CD4-positive, alpha-beta T cell treated with Interleukin-21 for 1 hour (primary cell): ENCODE data around the gene ZNRF3.
"Not testable (repeated sequence)": the region's sequence is repeated elsewhere in the genome, so short reads cannot be mapped to it uniquely, and the experiment has no call there.

ENCODE experiments used
- DNase-seq: peaks from one replicate; pipeline ENCODE4 v3.0.0-alpha.2; 2020

ZNRF3 gene

DNA sequence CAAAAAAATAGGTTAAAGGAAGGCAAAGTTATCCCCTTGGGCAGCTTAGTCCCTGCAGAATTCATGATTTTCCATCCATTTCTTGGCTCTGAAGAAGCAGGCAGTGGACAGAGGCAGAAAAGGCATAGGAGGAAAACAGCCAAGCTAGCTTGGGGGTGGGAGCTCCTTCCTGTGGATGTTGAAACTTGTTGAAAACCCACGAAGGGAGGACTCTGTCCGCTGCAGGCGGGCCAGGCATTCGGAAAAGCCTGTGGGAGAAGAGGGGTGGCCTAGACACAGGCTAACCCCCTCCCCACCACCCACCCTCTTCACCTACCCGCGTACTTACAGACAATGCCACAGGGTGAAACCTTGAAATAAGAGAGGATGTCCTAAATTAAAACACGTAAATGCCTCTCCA, 106.1 kb downstream of the ZNRF3 start:
- DNase-seq, result no peak

DNA sequence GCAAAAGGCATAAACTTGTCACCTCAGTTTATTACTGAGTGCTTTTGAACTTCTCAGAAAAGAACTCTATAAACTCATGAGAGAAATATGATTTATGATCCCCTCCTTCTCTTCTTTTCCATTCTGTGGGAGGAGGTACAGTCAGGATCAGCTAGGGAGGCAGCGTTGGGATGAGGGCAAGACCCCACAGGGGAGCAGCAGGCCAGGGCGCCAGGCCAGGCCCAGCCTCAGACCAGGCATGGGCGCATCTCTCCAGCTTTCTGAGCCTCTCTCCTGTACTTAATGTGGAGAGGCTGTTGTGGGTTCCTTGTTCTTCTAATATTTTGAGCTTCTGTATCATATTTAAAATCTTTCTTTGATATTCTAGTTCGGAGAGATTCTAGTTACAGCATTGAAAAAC, 106.5 kb downstream of the ZNRF3 start:
- DNase-seq, result no peak

- no peak for DNase-seq
These were observed 109.4 kb downstream of the ZNRF3 start for GRCh38 chr22:28992565-28993356.

GRCh38 chr22:28994522-28994921, 111.2 kb downstream of the ZNRF3 start:
- DNase-seq, result no peak

DNA sequence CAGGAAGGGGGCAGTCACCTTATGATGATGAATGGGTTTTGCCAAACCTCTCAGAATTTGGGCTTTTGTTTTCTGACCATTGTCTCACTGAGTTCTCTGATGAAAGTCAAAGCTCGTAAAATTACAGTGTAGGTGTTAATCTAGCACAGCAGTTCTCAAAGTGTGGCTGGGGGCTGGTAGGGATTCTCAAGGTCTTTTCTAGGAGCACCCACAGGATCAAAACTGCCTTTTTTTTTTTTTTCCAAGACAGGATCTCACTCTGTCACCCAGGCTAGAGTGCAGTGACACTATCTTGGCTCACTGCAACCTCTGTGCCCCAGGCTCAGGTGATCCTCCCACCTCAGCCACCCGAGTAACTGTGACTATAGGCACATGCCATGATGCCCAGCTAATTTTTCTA, 112.2 kb downstream of the ZNRF3 start:
- no peak for DNase-seq

DNA sequence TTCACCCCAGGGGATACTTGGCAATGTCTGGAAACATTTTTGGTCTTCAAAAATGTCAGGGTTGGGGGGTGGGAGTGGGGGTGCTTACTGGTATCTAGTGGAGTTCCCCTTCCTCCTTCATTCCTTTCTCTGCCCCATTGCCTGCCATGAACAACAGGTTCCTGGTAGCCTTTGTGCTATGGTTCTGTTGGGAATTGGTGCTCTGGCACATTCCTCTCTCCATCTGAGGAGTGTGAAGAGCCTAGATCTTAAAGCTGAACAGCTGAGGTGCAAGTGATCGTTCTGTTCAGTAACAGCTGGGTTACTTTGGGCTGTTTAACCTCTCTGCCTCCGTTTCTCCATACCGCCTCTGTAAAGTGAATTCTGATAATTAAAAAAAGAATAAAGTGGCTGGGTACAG, 114.0 kb downstream of the ZNRF3 start:
- DNase-seq, result no peak

- DNase-seq, result no peak
These were observed 115.3 kb downstream of the ZNRF3 start for GRCh38 chr22:28998681-28999080.

- DNase-seq, result no peak
These were observed 116.1 kb downstream of the ZNRF3 start for GRCh38 chr22:28999510-28999909.

GRCh38 chr22:28999919-29000556, 116.7 kb downstream of the ZNRF3 start:
- DNase-seq, result no peak

DNA sequence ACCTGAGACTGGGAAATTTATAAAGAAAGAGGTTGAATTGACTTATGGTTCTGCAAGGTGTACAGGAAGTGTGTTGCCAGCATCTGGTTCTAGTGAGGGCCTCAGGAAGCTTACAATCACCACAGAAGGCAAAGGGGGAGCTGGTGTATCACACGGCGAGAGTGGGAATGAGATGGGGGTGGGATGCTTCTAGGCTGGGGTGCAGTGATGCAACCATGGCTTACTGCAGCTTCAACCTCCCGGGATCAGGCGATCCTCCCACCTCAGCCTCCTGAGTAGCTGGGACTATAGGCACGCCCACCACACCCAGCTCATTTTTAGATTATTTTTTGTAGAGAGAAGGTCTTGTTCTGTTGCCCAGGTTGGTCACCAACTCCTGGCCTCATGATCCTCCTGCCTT, 117.3 kb downstream of the ZNRF3 start:
- DNase-seq, result no peak

- no peak for DNase-seq
These were observed 119.2 kb downstream of the ZNRF3 start for GRCh38 chr22:29002603-29003002.

GRCh38 chr22:29003552-29003951, 120.2 kb downstream of the ZNRF3 start:
- DNase-seq, result no peak

DNA sequence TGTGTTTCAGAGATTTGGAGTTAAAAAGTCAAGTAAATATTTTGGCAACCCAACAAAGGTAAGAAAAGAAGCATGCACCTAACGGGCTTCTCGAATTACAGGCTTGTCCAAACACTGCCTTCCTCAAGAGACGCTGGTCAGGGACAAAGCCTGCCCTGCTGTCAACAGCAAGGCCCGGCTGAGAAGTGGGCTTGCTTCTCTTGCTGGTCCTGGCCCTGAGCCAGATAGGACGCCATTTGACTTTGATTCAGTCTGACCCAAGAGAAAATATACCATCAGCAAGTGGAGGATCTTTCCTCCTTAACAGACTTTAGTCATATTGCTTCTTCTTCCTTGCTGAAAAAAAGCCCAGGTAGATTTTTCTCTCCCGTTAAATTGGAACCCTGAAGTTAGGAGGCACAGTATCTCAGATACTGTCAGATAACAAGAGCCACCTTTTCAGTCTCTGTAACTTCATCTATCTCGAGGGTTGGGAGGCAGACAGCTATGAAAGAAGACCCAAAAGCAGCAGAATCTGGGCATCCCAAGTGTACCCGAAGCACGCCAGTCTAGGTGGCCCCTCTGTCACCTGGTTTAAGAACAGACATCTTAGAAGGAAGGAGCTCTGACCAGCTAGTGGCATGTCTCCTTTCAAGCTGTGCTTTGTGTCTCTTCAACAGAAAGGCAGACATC, 120.7 kb downstream of the ZNRF3 start:
- no peak for DNase-seq

GRCh38 chr22:29004647-29005371, 121.4 kb downstream of the ZNRF3 start:
- no peak for DNase-seq

DNA sequence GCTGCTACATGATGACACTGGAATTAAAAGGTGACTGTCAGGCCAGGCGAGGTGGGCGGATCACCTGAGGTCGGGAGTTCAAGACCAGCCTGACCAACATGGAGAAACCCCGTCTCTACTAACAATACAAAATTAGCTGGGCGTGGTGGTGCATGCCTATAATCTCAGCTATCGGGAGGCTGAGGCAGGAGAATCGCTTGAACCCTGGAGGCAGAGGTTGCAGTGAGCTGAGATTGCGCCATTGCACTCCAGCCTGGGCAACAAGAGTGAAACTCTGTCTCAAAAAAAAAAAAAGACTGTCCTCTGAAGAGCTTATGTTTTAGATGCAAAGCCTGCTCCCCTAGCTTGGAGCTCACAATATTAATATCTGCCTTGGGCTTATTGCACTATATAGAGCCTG, 122.4 kb downstream of the ZNRF3 start:
- not testable (repeated sequence) for DNase-seq

- DNase-seq, result no peak
These were observed 123.0 kb downstream of the ZNRF3 start for GRCh38 chr22:29006346-29006745.

DNA sequence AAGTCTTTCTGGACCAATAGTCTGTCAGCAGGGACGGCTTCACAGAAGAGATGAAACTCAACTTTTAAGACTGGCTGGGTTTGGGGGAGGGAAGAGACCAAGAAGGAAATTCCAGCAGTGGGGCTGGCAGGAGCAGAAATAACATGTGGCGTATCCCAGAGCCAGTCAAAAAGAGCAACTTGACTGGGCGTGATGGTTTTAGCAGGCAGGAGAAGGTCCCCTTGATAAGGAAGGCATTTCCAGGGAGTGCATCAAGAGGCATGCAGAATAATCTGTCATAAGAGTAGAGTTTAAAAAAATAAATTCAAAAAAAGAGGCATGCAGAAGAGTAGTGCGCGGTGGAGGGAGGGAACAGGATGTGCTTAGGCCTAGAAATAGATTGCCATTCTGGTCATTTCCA, 125.8 kb downstream of the ZNRF3 start:
- no peak for DNase-seq

GRCh38 chr22:29011240-29012100, 128.1 kb downstream of the ZNRF3 start:
- no peak for DNase-seq

- DNase-seq, result no peak
These were observed 128.7 kb downstream of the ZNRF3 start for GRCh38 chr22:29012101-29012433.

DNA sequence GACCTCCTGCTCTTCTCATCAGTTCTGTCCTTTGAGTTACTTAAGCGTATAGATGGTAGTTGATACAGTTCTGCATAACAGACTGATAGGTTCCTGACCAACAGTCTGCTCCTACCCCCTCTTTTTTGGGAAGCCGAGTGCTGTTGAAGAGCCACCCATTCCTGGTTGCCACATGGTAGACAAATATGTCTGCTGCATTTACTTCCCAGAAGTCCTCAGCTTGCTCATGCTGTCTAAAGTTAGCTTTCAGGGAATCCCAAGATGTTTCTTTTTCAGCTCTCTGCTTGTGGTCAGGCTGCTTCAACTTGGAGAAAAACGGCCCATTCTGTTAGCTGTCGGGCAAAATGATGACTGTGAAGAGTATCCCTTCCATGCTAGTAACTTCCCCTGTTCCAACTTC, 129.6 kb downstream of the ZNRF3 start:
- no peak for DNase-seq

GRCh38 chr22:29014293-29014692, 130.9 kb downstream of the ZNRF3 start:
- DNase-seq, result no peak

GRCh38 chr22:29014773-29015172, 131.4 kb downstream of the ZNRF3 start:
- DNase-seq, result no peak
